HepG2 (cell line): ENCODE results near the gene PLB1. TPM values are rescaled to one million over a fixed set of nuclear protein-coding genes. Genes with fewer than 3 reads are reported as not detected.
A peak's percentile ranks its signal among the peaks of the same experiment; 100 is the strongest.

ENCODE experiments used
- ATRX ChIP-seq: sonication (generic); formaldehyde crosslinking; IDR thresholded peaks from 2 replicates; pipeline ENCODE4 v1.4.0; 2020; ENCODE audit warnings: missing genetic modification reagents, borderline replicate concordance
- BRF2 ChIP-seq: sonication (generic); formaldehyde crosslinking; IDR thresholded peaks from 2 replicates; pipeline ENCODE4 v1.8.1; 2022; ENCODE audit warnings: mild to moderate bottlenecking, missing genetic modification reagents
- CEBPZ ChIP-seq: IDR thresholded peaks from 2 replicates; pipeline ENCODE4 v1.6.1; 2012; ENCODE audit warnings: low read length, improper control_type of control experiment
- DNMT3B ChIP-seq: conservative IDR thresholded peaks from 2 replicates; pipeline ENCODE4 v1.6.1; 2016; ENCODE audit warnings: missing biosample characterization, control low read depth
- IKZF5 ChIP-seq: IDR thresholded peaks from 2 replicates; pipeline ENCODE4 v1.6.1; 2018; ENCODE audit warnings: missing genetic modification reagents, mild to moderate bottlenecking, missing compliant biosample characterization
- JUND ChIP-seq: sonication (generic); formaldehyde crosslinking; IDR thresholded peaks from 2 replicates; pipeline ENCODE4 v1.8.0; 2022; ENCODE audit warnings: mild to moderate bottlenecking, missing genetic modification reagents
- MBD4 ChIP-seq: IDR thresholded peaks from 2 replicates; pipeline ENCODE4 v1.6.1; 2012; ENCODE audit warnings: low read length, inconsistent platforms, borderline replicate concordance
- MEIS2 ChIP-seq: sonication (generic); formaldehyde crosslinking; IDR thresholded peaks from 2 replicates; pipeline ENCODE4 v1.9.0; 2021; ENCODE audit warnings: mild to moderate bottlenecking, missing genetic modification reagents
- MLXIP ChIP-seq: sonication (generic); formaldehyde crosslinking; IDR thresholded peaks from 2 replicates; pipeline ENCODE4 v1.9.0; 2021; ENCODE audit warnings: missing genetic modification reagents, borderline replicate concordance
- REXO4 ChIP-seq: sonication (generic); formaldehyde crosslinking; IDR thresholded peaks from 2 replicates; pipeline ENCODE4 v1.8.0; 2022; ENCODE audit warnings: missing genetic modification reagents, mild to moderate bottlenecking, borderline replicate concordance
- TFDP2 ChIP-seq: sonication (generic); formaldehyde crosslinking; IDR thresholded peaks from 2 replicates; pipeline ENCODE4 v1.4.0; 2020; ENCODE audit warnings: missing genetic modification reagents
- ZBTB26 ChIP-seq: IDR thresholded peaks from 2 replicates; pipeline ENCODE4 v1.6.1; 2016; ENCODE audit warnings: missing compliant biosample characterization, missing genetic modification reagents, borderline replicate concordance
- ZNF350 ChIP-seq: sonication (generic); formaldehyde crosslinking; IDR thresholded peaks from 2 replicates; pipeline ENCODE4 v1.4.0; 2020; ENCODE audit warnings: mild to moderate bottlenecking, low read depth, missing genetic modification reagents, borderline replicate concordance
- ZNF614 ChIP-seq: IDR thresholded peaks from 2 replicates; pipeline ENCODE4 v1.6.1; 2018; ENCODE audit warnings: missing biosample characterization, missing genetic modification reagents, inconsistent platforms, borderline replicate concordance
- ZNF7 ChIP-seq: IDR thresholded peaks from 2 replicates; pipeline ENCODE4 v1.6.1; 2016; ENCODE audit warnings: missing biosample characterization, missing genetic modification reagents
- ZNF891 ChIP-seq: sonication (generic); formaldehyde crosslinking; IDR thresholded peaks from 2 replicates; pipeline ENCODE4 v1.5.0; 2020; ENCODE audit warnings: mild to moderate bottlenecking, missing genetic modification reagents
- ZSCAN25 ChIP-seq: sonication (generic); formaldehyde crosslinking; IDR thresholded peaks from 2 replicates; pipeline ENCODE4 v1.8.0; 2022; ENCODE audit warnings: mild to moderate bottlenecking, missing genetic modification reagents
- polyA plus RNA-seq, 8 experiments: library from polyadenylated mRNA; depleted of rRNA in 3 of 8; stranded (reverse) in 7 of 8; unstranded in 1 of 8; fragments of >200 nt; fragmentation: Illumina TruSeq in 4 of 8; extraction: Trizol in 4 of 8; gene quantifications; 2 replicates each; pipeline versions ENCODE4 v1.2.1 to v1.2.3, GENCODE V29; 2011 to 2016; ENCODE audit warnings: low read depth in 4 of 8, missing spikeins in 1 of 8, mixed read lengths in 1 of 8; ENCODE audit not compliant: insufficient read depth in 1 of 8
- total RNA-seq, 5 experiments: library from RNA; depleted of rRNA; stranded (reverse); fragments of >200 nt; fragmentation: Illumina TruSeq; extraction: Trizol; gene quantifications; 2 replicates each; pipeline ENCODE4 v1.2.3, GENCODE V29; 2016; ENCODE audit warnings: low read depth in 1 of 5

The PLB1 gene
- total and polyA plus RNA-seq, 2 of the 13 experiments (the other 11 are each of a cell fraction or from before 2014, with no cell fraction given), result 0.20 to 1.8 TPM

GRCh38 chr2:28618221-28619141 lies 122.6 kb downstream of the PLB1 start (continued):
- no peak for TF ChIP-seq DNMT3B (CRISPR knock-in tag)
- TF ChIP-seq TFDP2, result no peak
- 0 out of 2 replicates have a peak, but pooled peaks have one; percentile 30 for TF ChIP-seq IKZF5 (CRISPR knock-in tag)
- TF ChIP-seq ATRX (CRISPR knock-in tag), result no peak
- TF ChIP-seq JUND, result no peak
- TF ChIP-seq BRF2 (CRISPR knock-in tag), result no peak
- no peak for TF ChIP-seq MLXIP
- TF ChIP-seq CEBPZ, result no peak
- TF ChIP-seq REXO4 (CRISPR knock-in tag), result no peak
- TF ChIP-seq ZNF614, result no peak
- TF ChIP-seq MBD4, result no peak
- TF ChIP-seq ZNF891, result no peak
- 0 out of 2 replicates have a peak, but pooled peaks have one; percentile 26 for TF ChIP-seq ZBTB26 (CRISPR knock-in tag)
- TF ChIP-seq ZSCAN25 (CRISPR knock-in tag), result no peak; the same call in 1 of the 2 replicates
- TF ChIP-seq ZNF350, result peak; percentile 40; the same call in 1 of the 2 replicates
- no peak for TF ChIP-seq MEIS2
- no peak for TF ChIP-seq ZNF7
